ENCODE data around the gene CCDC15. TPM values are rescaled to one million over a fixed set of nuclear protein-coding genes. Genes with fewer than 3 reads are reported as not detected.

Gene CCDC15
- polyA plus RNA-seq, 2 of the 4 experiments (the other 2 are of a cell fraction) = 0.58 to 1.3 TPM

DNA sequence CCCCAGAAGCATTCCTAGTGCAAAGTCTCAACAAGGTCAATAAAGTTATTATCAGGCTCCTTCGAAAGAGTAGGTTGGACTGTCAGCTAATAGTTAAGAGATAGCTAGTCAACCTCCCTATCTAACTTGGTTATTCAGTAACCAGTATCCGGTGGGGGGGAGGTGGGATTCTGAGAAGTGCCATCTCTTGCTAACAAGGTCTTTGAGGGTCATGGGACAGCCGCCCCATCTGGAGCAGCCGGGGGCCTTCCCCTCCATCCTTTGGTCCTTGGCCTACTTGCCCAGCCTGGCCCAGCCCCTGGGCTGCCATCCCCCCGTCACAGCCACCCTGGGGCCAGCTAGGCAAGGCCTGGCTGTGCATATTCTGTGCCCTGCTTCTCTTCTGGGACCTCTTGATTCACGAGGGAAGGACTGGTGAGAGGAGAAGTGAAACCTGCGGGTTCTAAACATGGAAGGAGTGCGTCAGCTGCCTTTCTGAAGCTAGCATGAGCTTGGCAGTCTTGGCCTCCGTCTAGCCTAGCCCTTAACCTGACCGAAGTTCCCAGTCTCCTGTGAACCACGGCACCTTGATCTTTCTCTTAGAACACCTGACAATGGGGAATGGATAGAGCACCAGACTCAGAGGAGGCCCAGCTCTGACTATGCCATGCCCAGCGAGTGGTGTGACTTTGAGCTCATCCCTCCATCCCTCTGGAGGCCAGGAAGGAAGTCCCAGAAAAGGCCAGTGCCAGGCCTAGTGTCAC is 118.4 kb downstream of the CCDC15 start:
- Histone ChIP-seq H3K4me2 (no peak overlapping the region), H3K9me3 (no peaks in the 10 kb centered on the region), H3K4me3 (no peak overlapping the region), H3K4me1 (peaks cover 12% of the 10 kb centered on the region), H3K27ac (no peak overlapping the region)
- CTCF ChIA-PET = interaction anchor here (0.7 kb wide), 1 partner anchor 19 kb away, joined by 3 read pairs; no protein-coding TSS in a partner anchor
- no peak for FAIRE-seq
- WGBS (ENCODE audit: missing lambda C conversion rate) = 64% methylated on average over 8 of the region's 12 CpGs
- no peak for DNase-seq (ENCODE audit: low read depth in 1 of 2, low spot score in 1 of 2)
- TF ChIP-seq, protein P1, sequence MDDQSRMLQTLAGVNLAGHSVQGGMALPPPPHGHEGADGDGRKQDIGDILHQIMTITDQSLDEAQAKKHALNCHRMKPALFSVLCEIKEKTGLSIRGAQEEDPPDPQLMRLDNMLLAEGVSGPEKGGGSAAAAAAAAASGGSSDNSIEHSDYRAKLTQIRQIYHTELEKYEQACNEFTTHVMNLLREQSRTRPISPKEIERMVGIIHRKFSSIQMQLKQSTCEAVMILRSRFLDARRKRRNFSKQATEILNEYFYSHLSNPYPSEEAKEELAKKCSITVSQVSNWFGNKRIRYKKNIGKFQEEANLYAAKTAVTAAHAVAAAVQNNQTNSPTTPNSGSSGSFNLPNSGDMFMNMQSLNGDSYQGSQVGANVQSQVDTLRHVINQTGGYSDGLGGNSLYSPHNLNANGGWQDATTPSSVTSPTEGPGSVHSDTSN (IDR thresholded peaks at IDR 0.05) = no peak
- no peak for TF ChIP-seq ESRRA (IDR thresholded peaks at IDR 0.05; ENCODE audit: borderline replicate concordance, low read length)
- no peak for TF ChIP-seq HEYL (CRISPR knock-in tag; IDR thresholded peaks at IDR 0.05)
- TF ChIP-seq HOXA7 (CRISPR knock-in tag; IDR thresholded peaks at IDR 0.05) = no peak
- no peak for TF ChIP-seq FOXS1 (CRISPR knock-in tag; IDR thresholded peaks at IDR 0.05)
- TF ChIP-seq, protein P2, sequence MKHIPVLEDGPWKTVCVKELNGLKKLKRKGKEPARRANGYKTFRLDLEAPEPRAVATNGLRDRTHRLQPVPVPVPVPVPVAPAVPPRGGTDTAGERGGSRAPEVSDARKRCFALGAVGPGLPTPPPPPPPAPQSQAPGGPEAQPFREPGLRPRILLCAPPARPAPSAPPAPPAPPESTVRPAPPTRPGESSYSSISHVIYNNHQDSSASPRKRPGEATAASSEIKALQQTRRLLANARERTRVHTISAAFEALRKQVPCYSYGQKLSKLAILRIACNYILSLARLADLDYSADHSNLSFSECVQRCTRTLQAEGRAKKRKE (CRISPR knock-in tag; IDR thresholded peaks at IDR 0.05; ENCODE audit: low read depth) = no peak
- POLR2A ChIA-PET = no interaction called here
- no peak for ATAC-seq

DNA sequence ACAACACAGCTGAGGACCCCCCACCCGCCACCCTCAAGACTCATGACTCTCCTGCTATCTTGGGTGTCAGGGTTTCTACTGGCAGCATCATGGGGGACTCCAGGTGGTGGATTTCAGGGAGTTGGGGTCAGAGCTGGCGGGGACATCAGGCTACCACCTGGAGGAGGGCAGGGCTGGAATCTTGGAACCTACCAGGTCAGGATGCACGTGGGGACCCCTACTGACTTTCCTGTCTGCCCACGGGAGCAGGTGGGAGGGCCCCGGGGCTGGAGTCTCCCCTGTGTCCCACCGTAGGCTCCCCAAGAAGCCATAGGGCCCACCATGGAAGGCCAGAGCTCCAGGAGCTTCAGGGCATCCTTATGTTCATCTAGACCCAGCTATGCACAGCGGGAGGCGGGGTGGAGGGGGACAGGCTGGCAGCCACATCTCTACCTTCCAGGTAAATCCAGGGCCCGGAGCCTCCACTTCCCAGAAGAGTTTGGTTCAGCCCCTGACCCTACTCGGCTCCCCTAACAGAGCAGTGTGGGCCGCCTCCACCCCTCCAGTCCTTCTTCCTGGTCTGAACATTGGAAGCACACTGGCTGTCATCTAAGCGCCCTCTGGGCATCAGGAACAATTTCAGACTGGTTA is 119.1 kb downstream of the CCDC15 start:
- CTCF ChIA-PET = interaction anchor here (0.6 to 0.7 kb wide), 2 partner anchors 18 to 182 kb away, joined by 3 read pairs; no protein-coding TSS in a partner anchor
- Histone ChIP-seq H3K4me1 (peaks cover 12% of the 10 kb centered on the region), H3K9me3 (no peaks in the 10 kb centered on the region), H3K4me2 (no peak overlapping the region), H3K4me3 (no peak overlapping the region), H3K27ac (no peak overlapping the region)
- POLR2A ChIA-PET = no interaction called here
- ATAC-seq (no peak), DNase-seq (ENCODE audit: low read depth in 1 of 2, low spot score in 1 of 2) (no peak), FAIRE-seq (no peak)
- no peak for TF ChIP-seq TP53 (CRISPR knock-in tag; IDR thresholded peaks at IDR 0.05)
- TF ChIP-seq HOXB5 (CRISPR knock-in tag; IDR thresholded peaks at IDR 0.05) = no peak
- TF ChIP-seq, protein P3, sequence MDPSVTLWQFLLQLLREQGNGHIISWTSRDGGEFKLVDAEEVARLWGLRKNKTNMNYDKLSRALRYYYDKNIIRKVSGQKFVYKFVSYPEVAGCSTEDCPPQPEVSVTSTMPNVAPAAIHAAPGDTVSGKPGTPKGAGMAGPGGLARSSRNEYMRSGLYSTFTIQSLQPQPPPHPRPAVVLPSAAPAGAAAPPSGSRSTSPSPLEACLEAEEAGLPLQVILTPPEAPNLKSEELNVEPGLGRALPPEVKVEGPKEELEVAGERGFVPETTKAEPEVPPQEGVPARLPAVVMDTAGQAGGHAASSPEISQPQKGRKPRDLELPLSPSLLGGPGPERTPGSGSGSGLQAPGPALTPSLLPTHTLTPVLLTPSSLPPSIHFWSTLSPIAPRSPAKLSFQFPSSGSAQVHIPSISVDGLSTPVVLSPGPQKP (IDR thresholded peaks at IDR 0.05; ENCODE audit: low read depth, low read length) = no peak
- WGBS (ENCODE audit: missing lambda C conversion rate) = 83% methylated on average over 6 of the region's 12 CpGs

DNA sequence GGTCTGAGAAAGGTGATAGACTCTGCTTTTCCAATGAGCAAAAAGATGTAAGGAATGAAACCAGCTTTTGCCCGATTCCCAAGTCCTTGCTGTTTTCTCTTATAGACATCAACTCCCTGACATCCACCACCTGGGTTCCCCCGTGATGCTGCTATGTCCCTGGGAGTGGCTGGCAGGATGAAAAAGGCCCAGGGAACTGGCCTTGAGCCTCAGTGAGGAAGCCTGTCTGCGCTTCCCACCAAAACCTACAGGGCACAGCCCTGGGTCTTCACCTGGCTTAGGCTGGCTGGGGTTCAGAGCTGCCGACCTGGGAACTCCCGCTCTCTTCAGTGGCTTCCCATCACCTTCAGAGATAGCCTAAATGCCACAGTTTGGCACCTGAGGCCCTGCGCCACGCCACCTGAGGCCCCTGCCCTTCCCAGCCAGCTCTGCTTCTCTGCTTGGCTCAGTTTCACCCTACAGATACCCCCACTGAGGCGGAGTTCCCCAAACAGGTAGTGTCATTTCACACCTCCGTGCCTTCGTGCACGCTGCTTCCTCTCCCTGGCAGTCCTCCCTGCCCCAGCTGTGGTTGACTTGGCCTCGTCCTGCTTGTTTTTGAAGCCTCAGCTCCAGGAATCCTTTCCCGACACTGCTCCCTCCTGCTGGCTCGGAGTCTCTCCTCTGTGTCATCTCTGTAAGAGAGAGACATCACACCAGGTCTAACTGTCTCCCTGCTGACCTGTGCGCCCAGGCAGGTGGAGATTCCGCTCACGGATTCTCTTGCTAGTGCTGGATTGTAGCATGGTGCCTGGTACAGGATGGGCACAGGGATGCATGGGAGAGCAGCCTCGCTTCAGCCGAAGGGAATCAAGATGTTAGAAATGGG is 119.8 kb downstream of the CCDC15 start:
- CTCF ChIA-PET = interaction anchor here (0.6 to 1.4 kb wide), 2 partner anchors 68 to 181 kb away, joined by 3 read pairs; no protein-coding TSS in a partner anchor
- WGBS (ENCODE audit: missing lambda C conversion rate) = 72% methylated on average over 16 of the region's 19 CpGs
- ATAC-seq = no peak
- peaks cover 12% of the 10 kb centered on the region for H3K4me1 ChIP-seq
- TF ChIP-seq, protein P4, sequence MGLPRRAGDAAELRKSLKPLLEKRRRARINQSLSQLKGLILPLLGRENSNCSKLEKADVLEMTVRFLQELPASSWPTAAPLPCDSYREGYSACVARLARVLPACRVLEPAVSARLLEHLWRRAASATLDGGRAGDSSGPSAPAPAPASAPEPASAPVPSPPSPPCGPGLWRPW (IDR thresholded peaks at IDR 0.05) = no peak
- H3K4me3 ChIP-seq = no peak overlapping the region
- POLR2A ChIA-PET = no interaction called here
- no peak for FAIRE-seq
- H3K9me3 ChIP-seq = no peaks in the 10 kb centered on the region
- no peak for DNase-seq (ENCODE audit: low read depth in 1 of 2, low spot score in 1 of 2)
- H3K27ac ChIP-seq = no peak overlapping the region
- no peak overlapping the region for H3K4me2 ChIP-seq
